Measurements from ENCODE around the gene MAGEF1.

Gene MAGEF1

GRCh38 chr3:184662187-184662586, 49.7 kb downstream of the MAGEF1 start:
- CTCF ChIA-PET = interaction anchor here (0.5 to 0.6 kb wide), 2 partner anchors 56 to 1121 kb away, joined by 3 read pairs; no protein-coding TSS in a partner anchor
- H3K27ac ChIP-seq = no peak overlapping the region
- TF ChIP-seq, protein P1, sequence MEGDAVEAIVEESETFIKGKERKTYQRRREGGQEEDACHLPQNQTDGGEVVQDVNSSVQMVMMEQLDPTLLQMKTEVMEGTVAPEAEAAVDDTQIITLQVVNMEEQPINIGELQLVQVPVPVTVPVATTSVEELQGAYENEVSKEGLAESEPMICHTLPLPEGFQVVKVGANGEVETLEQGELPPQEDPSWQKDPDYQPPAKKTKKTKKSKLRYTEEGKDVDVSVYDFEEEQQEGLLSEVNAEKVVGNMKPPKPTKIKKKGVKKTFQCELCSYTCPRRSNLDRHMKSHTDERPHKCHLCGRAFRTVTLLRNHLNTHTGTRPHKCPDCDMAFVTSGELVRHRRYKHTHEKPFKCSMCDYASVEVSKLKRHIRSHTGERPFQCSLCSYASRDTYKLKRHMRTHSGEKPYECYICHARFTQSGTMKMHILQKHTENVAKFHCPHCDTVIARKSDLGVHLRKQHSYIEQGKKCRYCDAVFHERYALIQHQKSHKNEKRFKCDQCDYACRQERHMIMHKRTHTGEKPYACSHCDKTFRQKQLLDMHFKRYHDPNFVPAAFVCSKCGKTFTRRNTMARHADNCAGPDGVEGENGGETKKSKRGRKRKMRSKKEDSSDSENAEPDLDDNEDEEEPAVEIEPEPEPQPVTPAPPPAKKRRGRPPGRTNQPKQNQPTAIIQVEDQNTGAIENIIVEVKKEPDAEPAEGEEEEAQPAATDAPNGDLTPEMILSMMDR (conservative IDR thresholded peaks at IDR 0.05; ENCODE audit: low read depth) = no peak
- POLR2A ChIA-PET (ENCODE audit: low non-redundant PET) = no interaction called here
- DNase-seq (ENCODE audit: low spot score) = no peak

GRCh38 chr3:184660931-184661330, 50.9 kb downstream of the MAGEF1 start:
- no peak overlapping the region for H3K27ac ChIP-seq
- POLR2A ChIA-PET (ENCODE audit: low non-redundant PET) = interaction anchor here (0.7 kb wide), 1 partner anchor 16 kb away, joined by 5 read pairs; no protein-coding TSS in a partner anchor
- TF ChIP-seq, protein P1 (conservative IDR thresholded peaks at IDR 0.05; ENCODE audit: low read depth) = no peak
- DNase-seq (ENCODE audit: low spot score) = no peak
- CTCF ChIA-PET = interaction anchor here (0.7 kb wide), 1 partner anchor 441 kb away, joined by 3 read pairs; no protein-coding TSS in a partner anchor
